Lower leg skin (tissue), 4 donors: ENCODE measurements around the gene LEMD2. TPM values are rescaled to one million over a fixed set of nuclear protein-coding genes. Genes with fewer than 3 reads are reported as not detected.

Source experiments
- DNase-seq, 2 donors: peaks; one replicate each; pipeline ENCODE4 v3.0.0-alpha.2; 2019; ENCODE audit warnings: low spot score in 2 of 2
- H3K4me3 ChIP-seq: fragments of 200-600 bp; sonication (generic); 2 replicates; pipeline ENCODE4 v1.5.1; 2017; ENCODE audit warnings: mild to moderate bottlenecking, low read depth; ENCODE audit not compliant: poor library complexity, severe bottlenecking
- CTCF ChIP-seq, 3 donors: fragments of 450-650 bp; IDR thresholded peaks; one replicate each; pipeline ENCODE4 v1.5.1; 2016; ENCODE audit warnings: antibody characterized with exemption in 3 of 3, mild to moderate bottlenecking in 3 of 3, moderate library complexity in 2 of 3
- POLR2A ChIP-seq, 2 donors: fragments of 450-650 bp; IDR thresholded peaks; one replicate each; pipeline ENCODE4 v1.6.1; 2016 to 2017; ENCODE audit warnings: antibody characterized with exemption in 2 of 2, mild to moderate bottlenecking in 1 of 2, moderate library complexity in 1 of 2
- WGBS, 2 donors: methylation state at CpG; one replicate each; pipeline ENCODE4 v1.1.5; 2018; 5-methylcytosine and 5-hydroxymethylcytosine counted together
- intact Hi-C: fragments of 100-400 bp; cut with DNase I; formaldehyde crosslinking; loops from one replicate; pipeline ENCODE4 v1.15.0; 2023; ENCODE audit warnings: low total_unique reads
- total RNA-seq, 4 donors: library from RNA; depleted of rRNA; stranded (reverse); fragments of >200 nt; gene quantifications; one replicate each; pipeline ENCODE4 v1.1.0, GENCODE V29; 2016

Gene LEMD2
- total RNA-seq, 4 donors from 2014 or later, result 57.5 to 93.6 (median 68.1) TPM

- DNase-seq, result no peak
- intact Hi-C loops, result no loop called here
- no peak overlapping the region for H3K4me3 ChIP-seq
- TF ChIP-seq POLR2A (IDR thresholded peaks at IDR 0.05), result no peak
- no peak for TF ChIP-seq CTCF (IDR thresholded peaks at IDR 0.05)
- 71 to 85% methylated on average over 20 to 21 of the region's 21 CpGs for WGBS, 2 donors
Observed at GRCh38 chr6:33830635-33831240, 41.8 kb upstream of the LEMD2 start.

GRCh38 chr6:33828764-33829731 lies 40.1 kb upstream of the LEMD2 start:
- intact Hi-C loops, result no loop called here
- TF ChIP-seq POLR2A (IDR thresholded peaks at IDR 0.05), result no peak
- no peak for TF ChIP-seq CTCF (IDR thresholded peaks at IDR 0.05)
- 62 to 69% methylated on average over 15 of the region's 15 CpGs for WGBS, 2 donors
- H3K4me3 ChIP-seq, result no peak overlapping the region
- no peak for DNase-seq

- intact Hi-C loops, result no loop called here
- no peak for DNase-seq
- no peak for TF ChIP-seq CTCF (IDR thresholded peaks at IDR 0.05)
- no peak for TF ChIP-seq POLR2A (IDR thresholded peaks at IDR 0.05)
- 73 to 78% methylated on average over 4 of the region's 4 CpGs for WGBS, 2 donors
- no peak overlapping the region for H3K4me3 ChIP-seq
Observed at GRCh38 chr6:33828452-33828763, 39.5 kb upstream of the LEMD2 start.

- WGBS, 2 donors, result 71 to 79% methylated on average over 13 to 14 of the region's 14 CpGs
- no peak for DNase-seq
- intact Hi-C loops, result no loop called here
- TF ChIP-seq CTCF (IDR thresholded peaks at IDR 0.05) (no peak), POLR2A (IDR thresholded peaks at IDR 0.05) (no peak)
- H3K4me3 ChIP-seq, result no peak overlapping the region
Observed at GRCh38 chr6:33827546-33828451, 38.9 kb upstream of the LEMD2 start.

GRCh38 chr6:33826537-33826936 lies 37.6 kb upstream of the LEMD2 start:
- TF ChIP-seq CTCF (IDR thresholded peaks at IDR 0.05), result no peak
- no peak for TF ChIP-seq POLR2A (IDR thresholded peaks at IDR 0.05)
- 32 to 50% methylated on average over 2 of the region's 2 CpGs for WGBS, 2 donors
- no peak overlapping the region for H3K4me3 ChIP-seq
- intact Hi-C loops, result no loop called here
- DNase-seq, result no peak
